Stimulated activated CD8-positive, alpha-beta memory T cell treated with anti-CD3 and anti-CD28 coated beads, Interleukin-7, amount 100 ng/mL, for 4 hours (primary cell): Measurements from ENCODE around the gene CHMP4B.
A peak's percentile ranks its signal among the peaks of the same experiment; 100 is the strongest.
"Not testable (repeated sequence)": the region's sequence is repeated elsewhere in the genome, so short reads cannot be mapped to it uniquely, and the experiment has no call there.

ENCODE experiments used
- DNase-seq, 2 donors: peaks; one replicate each; pipeline ENCODE4 v3.0.0-alpha.2; 2020; ENCODE audit warnings: low read depth in 2 of 2

The CHMP4B gene

DNA sequence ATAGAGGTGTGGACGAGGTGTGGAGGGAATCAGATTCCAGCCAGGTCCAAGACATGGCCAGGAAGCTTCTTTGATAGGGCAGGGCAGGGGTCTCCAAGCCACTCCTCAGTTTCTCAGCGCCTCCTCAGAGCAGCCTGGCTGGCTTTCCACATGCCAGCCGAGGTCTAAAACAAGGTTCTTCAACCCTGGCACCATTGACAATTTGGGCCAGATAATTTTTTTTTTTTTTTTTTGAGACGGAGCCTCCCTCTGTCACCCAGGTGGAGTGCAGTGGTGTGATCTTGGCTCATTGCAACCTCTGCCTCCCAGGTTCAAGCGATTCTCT lies 21.3 kb upstream of the CHMP4B start:
- DNase-seq: no peak

GRCh38 chr20:33790566-33790965 lies 20.6 kb upstream of the CHMP4B start:
- no peak for DNase-seq

DNA sequence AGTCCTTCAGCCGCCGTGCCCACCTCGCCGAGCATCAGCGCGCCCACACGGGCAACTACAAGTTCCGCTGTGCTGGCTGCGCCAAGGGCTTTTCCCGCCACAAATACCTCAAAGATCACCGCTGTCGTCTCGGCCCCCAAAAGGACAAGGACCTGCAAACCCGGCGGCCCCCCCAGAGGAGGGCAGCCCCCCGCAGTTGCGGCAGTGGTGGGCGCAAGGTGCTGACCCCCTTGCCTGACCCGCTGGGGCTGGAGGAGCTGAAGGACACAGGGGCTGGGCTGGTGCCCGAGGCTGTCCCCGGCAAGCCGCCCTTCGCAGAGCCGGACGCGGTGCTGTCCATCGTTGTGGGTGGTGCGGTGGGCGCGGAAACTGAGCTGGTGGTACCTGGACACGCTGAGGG lies 20.1 kb upstream of the CHMP4B start:
- no peak for DNase-seq

GRCh38 chr20:33791540-33791939 lies 19.6 kb upstream of the CHMP4B start:
- DNase-seq: no peak

GRCh38 chr20:33791959-33792597 lies 19.1 kb upstream of the CHMP4B start:
- peak in 1 of 2 donors; percentile 19 for DNase-seq

- DNase-seq: not testable (repeated sequence)
Observed at GRCh38 chr20:33792598-33792989, 18.6 kb upstream of the CHMP4B start.

DNA sequence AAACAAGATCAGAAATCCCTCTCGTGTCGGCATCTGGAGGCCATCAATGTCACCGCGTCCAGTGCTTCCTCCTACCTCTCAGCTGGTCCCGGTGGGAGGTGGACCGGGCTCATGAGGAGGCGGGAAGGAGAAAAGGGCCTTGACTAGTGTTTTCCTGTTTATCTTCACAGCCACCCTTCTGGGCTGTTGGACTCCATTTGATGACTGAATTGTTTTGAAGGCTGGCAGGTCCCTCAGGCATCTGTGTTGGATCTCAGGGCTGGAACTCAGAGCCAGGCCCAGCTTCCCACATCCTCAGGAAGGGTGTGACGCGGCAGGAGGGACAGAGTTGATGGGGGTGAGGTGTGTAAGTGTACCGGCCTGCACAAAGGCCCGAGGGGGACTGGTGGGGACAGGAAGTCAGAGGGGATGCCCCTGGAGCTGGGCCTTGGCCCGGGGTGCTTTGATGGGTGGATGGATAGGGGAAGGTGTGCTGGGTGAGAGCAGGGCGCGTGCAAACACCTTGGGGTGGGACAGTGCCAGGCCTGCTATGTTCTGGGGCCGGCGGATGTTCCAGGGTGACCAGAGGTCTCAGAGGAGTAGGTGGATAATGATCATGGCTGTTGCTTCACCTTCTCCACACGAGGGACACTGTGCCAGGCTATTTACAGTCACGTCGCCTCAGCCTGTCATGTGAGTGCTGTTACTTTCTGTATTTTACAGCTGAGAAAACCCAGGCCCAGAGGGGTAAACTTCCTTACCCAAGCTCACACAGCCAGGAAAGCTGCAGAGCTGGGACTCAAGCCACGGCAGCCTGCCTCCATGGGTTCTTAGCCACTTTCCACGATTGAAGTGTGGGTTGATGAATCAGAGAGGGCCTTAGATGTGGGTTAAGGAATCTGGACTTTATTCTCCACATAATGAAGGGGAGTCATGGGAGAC lies 17.9 kb upstream of the CHMP4B start:
- DNase-seq: no peak

DNA sequence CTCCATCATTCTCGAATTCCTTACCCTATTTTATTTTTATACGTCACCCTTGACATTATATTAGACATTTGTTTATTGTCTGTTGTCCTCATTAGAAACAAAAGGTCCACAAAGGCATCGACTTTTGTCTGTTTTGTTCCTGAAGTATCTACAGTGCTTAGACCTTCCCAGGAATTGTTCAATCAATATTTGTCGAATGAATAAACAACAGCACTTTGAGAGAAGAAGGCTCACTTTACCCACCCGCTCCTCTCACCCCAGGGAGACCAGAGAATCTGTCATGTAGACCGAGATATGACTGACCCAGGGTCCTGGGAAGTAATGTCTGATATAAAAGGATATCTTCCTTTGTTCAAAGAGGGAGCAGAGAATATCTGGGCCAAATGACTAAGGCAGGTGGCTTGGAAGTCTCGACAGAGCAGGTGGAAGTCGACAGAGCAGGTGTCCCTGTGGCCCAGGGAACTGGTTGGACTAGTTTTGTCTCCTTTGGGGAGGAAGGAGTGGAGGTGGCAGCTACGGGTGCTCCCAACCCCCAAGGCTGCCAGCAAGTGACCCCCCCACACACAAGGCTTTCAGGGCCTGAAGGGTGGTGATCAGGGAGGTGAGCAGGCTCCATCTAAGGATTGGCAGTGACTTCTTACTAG lies 14.8 kb upstream of the CHMP4B start:
- no peak for DNase-seq

DNA sequence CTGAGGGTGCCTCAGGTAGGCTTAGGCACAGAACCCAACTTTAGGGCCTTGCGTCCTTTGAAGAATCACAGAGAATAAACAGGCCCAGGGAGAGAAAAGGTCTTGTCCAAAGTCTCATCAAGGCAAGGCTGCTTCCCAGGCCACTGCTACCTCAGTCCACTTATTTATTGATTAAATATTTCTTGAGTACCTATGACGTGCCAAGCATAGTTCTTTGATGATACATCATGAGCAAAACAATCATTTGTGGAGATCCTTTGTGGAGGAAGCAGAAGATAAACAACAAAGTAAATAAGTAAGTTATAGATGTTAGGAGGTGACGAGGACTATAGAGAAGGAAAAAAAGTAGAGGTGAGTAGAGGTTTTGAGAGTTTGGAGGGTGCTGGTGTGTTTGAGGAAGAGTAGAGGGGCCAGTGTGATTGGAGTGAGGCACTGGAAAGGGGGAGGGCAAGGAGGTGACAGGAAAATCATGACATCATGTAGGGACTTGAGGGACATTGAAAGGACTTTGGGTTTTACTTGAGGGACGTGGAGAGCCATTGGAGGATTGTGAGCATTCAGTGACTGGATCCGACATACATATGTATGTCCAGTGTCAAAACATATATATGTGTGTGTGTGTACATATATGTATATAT lies 14.1 kb upstream of the CHMP4B start:
- DNase-seq: no peak

GRCh38 chr20:33798444-33798843 lies 12.7 kb upstream of the CHMP4B start:
- DNase-seq: no peak

DNA sequence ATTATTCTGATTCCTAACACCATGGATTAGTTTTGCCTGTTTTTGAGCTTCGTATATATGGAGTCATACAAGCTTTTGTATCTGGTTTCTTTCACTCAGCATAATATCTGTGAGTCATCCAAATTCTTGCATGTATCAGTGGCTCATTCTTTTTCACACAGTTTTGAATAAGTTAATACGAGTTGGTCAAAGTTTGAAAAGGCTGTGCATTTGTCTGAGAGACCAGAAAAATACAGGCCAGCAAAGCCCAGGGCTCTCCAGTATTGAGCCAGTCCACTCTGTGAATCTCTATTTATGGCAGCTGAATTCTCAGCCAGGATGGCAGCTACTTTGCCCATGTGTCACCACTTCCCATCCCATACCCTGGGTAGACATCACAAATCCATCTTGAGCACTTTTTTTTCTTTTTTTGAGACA lies 7.2 kb upstream of the CHMP4B start:
- no peak for DNase-seq

GRCh38 chr20:33808388-33808787 lies 2.8 kb upstream of the CHMP4B start:
- DNase-seq: no peak

GRCh38 chr20:33810259-33810658 lies 889 bp upstream of the CHMP4B start:
- no peak for DNase-seq

- DNase-seq: no peak
Observed at GRCh38 chr20:33811776-33812151, 616 bp downstream of the CHMP4B start.

GRCh38 chr20:33812152-33812849 lies 1.2 kb downstream of the CHMP4B start:
- DNase-seq: peak in 1 of 2 donors; percentile 26

DNA sequence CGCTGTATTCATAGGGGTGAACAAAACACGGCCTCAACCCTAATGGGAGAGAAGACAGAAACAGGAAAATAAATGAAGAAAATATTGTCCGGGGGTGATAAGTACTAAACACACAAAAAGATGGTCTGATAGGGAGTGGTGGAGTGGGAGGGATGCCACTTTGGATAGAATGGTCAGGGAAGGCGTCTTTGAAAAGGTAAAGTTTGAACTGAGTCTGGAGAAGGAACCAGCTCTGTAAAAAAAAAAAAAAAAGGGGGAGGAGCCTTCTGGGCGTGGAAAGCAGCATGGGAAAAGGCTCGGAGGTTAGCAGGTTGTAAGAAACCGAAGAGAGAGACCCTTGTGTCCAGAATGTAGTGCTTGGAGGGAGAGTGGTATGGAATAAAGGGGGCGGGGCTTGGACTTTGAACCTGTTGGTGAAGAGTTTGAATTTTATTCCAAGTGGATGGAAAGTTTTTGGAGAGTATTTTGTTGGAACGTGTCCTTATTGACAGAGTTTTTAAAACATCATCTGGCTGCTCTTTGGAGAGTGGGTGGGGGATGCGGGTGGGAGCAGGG lies 1.8 kb downstream of the CHMP4B start:
- DNase-seq: no peak

DNA sequence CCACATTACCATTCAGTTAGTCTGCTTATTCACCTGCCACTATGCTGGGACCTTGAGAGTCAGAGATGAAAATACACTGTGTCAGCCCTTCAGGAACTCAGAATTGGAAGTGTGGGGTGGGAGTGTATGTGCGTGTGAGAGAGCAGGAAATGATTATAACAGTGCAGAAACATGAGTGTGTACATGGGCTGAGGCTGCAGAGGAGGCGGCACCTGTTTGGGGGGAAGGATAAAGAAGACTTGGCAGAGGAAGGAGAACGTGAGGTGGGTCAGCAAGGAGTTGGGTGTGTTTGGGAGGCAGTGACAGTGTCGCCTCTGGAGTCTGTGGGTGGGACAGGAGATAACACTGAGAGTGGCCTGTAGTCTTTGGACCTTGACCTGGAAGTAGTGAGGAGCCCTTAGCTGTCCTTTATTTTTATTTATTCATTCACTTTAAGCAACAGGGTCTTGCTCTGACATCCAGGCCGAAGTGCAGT lies 3.1 kb downstream of the CHMP4B start:
- no peak for DNase-seq

DNA sequence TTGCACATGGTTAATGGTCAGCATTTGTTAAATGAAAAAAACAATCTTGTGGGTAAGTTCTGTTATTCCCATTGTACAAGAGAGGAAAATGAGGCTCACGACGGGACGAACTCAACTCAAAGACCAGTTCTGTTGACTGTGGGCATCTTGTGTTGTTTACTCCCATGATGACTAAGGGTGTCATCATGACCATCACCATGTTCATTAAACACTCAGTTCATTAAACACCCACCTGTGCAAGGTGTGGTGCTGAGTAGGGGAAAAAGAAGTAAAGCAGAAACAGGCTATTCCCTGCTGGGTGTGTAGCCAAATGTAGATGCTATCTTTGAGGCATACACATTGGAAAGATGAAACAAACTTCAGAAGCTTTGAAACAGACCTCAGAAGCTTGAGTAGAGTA lies 4.5 kb downstream of the CHMP4B start:
- DNase-seq: no peak

- no peak for DNase-seq
Observed at GRCh38 chr20:33816191-33816590, 5.0 kb downstream of the CHMP4B start.

DNA sequence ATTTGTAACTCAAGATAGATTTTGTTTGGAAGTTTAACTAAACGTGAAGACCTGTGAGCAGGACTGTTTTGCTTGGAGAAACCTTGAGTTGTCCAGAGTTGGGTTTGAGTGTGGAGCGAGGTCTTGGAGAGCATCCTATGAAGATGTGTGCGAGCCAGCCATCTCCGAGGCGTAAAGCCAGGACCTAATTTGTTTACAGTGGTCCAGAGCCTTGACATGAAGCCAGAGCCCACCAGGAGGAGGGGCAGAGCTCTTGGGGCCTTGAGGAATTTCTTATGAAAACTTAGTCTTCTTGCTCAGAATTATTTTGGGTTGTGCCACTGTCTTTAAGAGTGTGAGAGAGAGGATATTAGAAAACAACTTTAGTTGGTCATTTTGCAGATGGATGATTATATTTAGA lies 6.3 kb downstream of the CHMP4B start:
- no peak for DNase-seq

DNA sequence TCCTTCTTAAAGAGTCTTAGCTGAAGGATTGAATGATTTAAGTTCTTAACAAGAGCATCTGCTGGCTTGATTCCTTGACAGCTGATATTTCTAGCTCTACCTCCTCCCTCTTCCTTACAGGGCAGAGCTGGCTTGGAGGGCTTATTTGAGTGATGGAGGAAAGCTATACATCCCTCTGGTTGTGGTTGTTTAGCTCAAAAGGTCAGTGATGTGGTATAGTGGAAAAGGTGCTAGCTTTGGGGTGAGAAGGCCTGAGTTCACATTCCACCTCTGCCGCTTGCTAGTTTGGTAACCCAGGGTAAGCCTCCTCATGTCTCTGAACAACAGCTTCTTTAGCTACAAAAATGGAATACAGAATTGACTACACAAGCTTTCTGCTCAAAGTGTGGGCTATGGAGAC lies 8.3 kb downstream of the CHMP4B start:
- DNase-seq: no peak
